ENCODE data around the gene CCDC88C.

The CCDC88C gene

DNA sequence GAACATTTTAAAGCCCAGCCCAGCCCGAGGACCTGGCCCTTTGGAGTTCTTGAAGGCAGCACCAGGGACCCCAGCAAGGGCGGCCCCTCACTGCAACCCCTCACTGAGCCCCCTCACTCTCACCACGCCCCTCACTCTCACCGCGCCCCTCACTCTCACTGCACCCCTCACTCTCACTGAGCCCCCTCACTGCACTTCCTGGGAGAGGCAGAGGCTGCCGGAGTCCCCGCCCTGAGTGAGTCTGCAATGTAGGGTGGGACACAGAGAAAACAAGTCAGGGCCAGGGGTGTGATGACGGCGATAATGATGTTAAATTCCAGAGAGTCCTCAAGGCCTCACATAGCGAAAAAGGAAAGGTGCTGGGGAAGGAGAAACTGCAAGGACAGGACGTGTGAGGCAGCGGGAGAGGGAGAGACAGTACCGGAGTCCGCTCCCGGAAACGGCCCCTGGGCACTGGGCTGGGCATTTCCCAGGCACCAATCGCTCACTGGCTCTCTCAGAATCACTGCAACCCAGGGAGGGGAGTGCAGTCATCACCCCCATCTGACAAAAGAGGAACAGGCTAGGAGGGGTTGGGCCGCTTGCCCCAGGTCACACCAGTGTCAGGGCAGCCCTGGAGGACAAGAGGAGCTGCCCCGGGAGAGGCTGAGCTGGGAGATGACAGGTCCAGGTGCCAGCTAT lies 24.9 kb downstream of the CCDC88C start:
- no peak overlapping the region for H3K9ac ChIP-seq (ENCODE audit: low read depth in 1 of 2, low read length in 2 of 2)
- H3K36me3 ChIP-seq (ENCODE audit: control insufficient read depth in 1 of 2, insufficient read depth in 2 of 2, low read length in 2 of 2), result no peaks in the 10 kb centered on the region
- H3K27me3 ChIP-seq (ENCODE audit: control insufficient read depth in 1 of 2, insufficient read depth in 2 of 2, low read length in 2 of 2), result no peaks in the 10 kb centered on the region
- no peak overlapping the region for H3K27ac ChIP-seq (ENCODE audit: low read depth, low read length)
- H3K9me3 ChIP-seq (ENCODE audit: control insufficient read depth in 1 of 2, low read length in 2 of 2), result no peaks in the 10 kb centered on the region
- no peak overlapping the region for H3K4me3 ChIP-seq (ENCODE audit: low read depth in 1 of 2, low read length in 2 of 2)
- H3K4me1 ChIP-seq (ENCODE audit: control insufficient read depth in 1 of 2, insufficient read depth in 2 of 2, low read length in 2 of 2), result peaks cover 39 to 54% of the 10 kb centered on the region in 2 donors

DNA sequence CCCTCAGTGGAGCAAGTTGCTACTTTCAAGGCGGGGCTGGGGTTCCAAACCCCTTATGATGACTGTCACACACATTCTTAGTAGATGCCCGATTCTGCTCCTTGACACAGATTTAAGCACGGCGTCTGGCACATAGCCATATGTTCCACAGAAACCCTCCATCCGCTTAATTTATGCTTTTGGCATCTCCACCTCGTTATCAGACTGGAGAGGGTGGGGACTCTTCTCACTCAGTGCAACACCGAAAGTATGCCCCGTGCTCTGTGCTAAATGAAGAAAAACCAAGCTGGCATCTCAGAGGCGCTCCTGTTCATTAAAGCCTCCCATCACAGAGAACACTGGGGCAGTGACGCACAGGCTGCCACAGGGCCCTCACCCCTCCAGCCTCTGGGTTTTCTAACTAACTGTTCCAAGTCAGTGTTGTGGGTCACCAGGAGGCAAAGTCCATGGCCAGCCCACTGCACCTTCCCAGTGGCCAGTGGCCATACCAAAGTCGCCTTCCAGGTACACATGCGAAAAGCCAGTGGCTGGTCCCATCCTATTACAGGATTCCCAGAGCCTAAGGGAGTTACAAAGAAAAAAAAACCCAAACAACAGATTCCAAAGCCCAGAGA lies 27.3 kb downstream of the CCDC88C start:
- Histone ChIP-seq H3K27me3 (ENCODE audit: control insufficient read depth in 1 of 2, insufficient read depth in 2 of 2, low read length in 2 of 2) (no peaks in the 10 kb centered on the region), H3K4me1 (ENCODE audit: control insufficient read depth in 1 of 2, insufficient read depth in 2 of 2, low read length in 2 of 2) (peaks cover 35 to 45% of the 10 kb centered on the region in 2 donors), H3K36me3 (ENCODE audit: control insufficient read depth in 1 of 2, insufficient read depth in 2 of 2, low read length in 2 of 2) (no peaks in the 10 kb centered on the region), H3K9me3 (ENCODE audit: control insufficient read depth in 1 of 2, low read length in 2 of 2) (no peaks in the 10 kb centered on the region), H3K4me3 (ENCODE audit: low read depth in 1 of 2, low read length in 2 of 2) (no peak overlapping the region), H3K27ac (ENCODE audit: low read depth, low read length) (no peak overlapping the region), H3K9ac (ENCODE audit: low read depth in 1 of 2, low read length in 2 of 2) (no peak overlapping the region)

DNA sequence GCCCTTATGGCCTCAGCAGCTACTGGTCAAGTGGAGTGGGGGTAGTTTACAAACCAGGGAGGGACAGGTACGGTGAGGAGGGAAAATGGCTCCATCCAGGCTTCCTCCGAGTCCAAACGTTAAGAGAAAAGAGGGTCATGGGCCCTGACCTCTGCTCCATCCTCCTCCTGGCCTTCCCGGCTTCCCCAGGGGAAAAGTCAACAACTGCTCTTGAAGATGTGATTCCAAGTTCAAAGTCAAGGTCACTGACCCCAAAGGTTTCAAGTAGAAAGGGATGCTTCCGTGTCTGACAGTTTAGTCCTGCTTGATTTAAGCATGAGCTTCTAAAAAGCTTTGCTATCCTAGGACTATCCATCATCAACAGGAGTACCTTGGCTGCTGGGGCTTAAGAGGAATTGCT lies 28.5 kb downstream of the CCDC88C start:
- Histone ChIP-seq H3K9ac (ENCODE audit: low read depth in 1 of 2, low read length in 2 of 2) (no peak overlapping the region), H3K4me1 (ENCODE audit: control insufficient read depth in 1 of 2, insufficient read depth in 2 of 2, low read length in 2 of 2) (peaks cover 39 to 47% of the 10 kb centered on the region in 2 donors)

DNA sequence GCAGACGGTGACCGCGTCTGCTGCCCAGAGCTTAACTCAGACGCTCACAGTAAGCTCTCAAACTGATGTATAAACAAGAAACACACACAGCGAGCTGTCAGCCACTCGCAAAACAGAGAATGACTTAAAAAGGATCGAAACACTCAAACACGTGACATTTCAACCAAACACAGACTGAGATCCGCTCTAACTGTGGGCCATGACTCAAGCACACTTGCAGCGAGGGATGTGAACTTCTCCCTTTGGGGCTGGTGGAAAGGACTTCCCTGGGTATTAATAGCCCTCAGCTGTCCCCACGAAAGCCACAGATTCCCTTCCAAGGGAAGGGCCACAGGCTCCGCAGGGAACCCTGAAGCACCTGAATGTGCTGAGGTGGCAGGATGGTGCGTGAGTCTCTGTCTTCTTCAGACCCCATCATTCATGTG lies 29.1 kb downstream of the CCDC88C start:
- peak overlapping the region; percentile 7 for H3K27ac ChIP-seq (ENCODE audit: low read depth, low read length)
- no peak overlapping the region for H3K9ac ChIP-seq (ENCODE audit: low read depth in 1 of 2, low read length in 2 of 2)
- peaks cover 0 to 2% of the 10 kb centered on the region in 2 donors for H3K36me3 ChIP-seq (ENCODE audit: control insufficient read depth in 1 of 2, insufficient read depth in 2 of 2, low read length in 2 of 2)
- no peaks in the 10 kb centered on the region for H3K9me3 ChIP-seq (ENCODE audit: control insufficient read depth in 1 of 2, low read length in 2 of 2)
- H3K4me1 ChIP-seq (ENCODE audit: control insufficient read depth in 1 of 2, insufficient read depth in 2 of 2, low read length in 2 of 2), result peaks cover 39 to 47% of the 10 kb centered on the region in 2 donors
- no peak overlapping the region for H3K4me3 ChIP-seq (ENCODE audit: low read depth in 1 of 2, low read length in 2 of 2)
- H3K27me3 ChIP-seq (ENCODE audit: control insufficient read depth in 1 of 2, insufficient read depth in 2 of 2, low read length in 2 of 2), result no peaks in the 10 kb centered on the region

More for the DNA sequence above, 28.5 kb downstream of the CCDC88C start:
- no peaks in the 10 kb centered on the region for H3K36me3 ChIP-seq (ENCODE audit: control insufficient read depth in 1 of 2, insufficient read depth in 2 of 2, low read length in 2 of 2)
- no peaks in the 10 kb centered on the region for H3K9me3 ChIP-seq (ENCODE audit: control insufficient read depth in 1 of 2, low read length in 2 of 2)
- H3K27me3 ChIP-seq (ENCODE audit: control insufficient read depth in 1 of 2, insufficient read depth in 2 of 2, low read length in 2 of 2), result no peaks in the 10 kb centered on the region
- H3K4me3 ChIP-seq (ENCODE audit: low read depth in 1 of 2, low read length in 2 of 2), result no peak overlapping the region
- peak overlapping the region; percentile 7 for H3K27ac ChIP-seq (ENCODE audit: low read depth, low read length)

DNA sequence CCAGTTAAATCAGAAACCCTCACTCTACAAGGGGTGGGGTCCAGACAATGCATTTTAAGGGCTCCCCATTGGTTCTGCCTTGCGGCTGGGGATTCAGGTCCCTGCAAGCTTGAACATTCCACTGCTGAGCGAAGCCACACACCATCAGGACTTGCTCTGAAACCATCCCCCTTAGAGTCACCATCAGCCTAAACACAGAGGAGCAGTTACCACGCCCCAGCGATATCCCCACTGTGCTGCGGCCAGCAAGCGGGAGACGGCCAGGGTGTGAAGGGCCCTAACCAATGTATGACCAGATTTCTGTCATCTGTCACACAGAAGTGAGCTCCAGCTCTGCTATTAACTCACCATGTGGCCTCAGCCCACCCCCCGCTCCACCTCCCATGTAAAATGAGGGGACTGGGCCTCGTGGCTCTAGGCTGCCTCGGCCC lies 29.7 kb downstream of the CCDC88C start:
- H3K9me3 ChIP-seq (ENCODE audit: control insufficient read depth in 1 of 2, low read length in 2 of 2), result no peaks in the 10 kb centered on the region
- H3K4me3 ChIP-seq (ENCODE audit: low read depth in 1 of 2, low read length in 2 of 2), result no peak overlapping the region
- peak overlapping the region; percentile 39 for H3K27ac ChIP-seq (ENCODE audit: low read depth, low read length)
- H3K9ac ChIP-seq (ENCODE audit: low read depth in 1 of 2, low read length in 2 of 2), result no peak overlapping the region
- peaks cover 0 to 2% of the 10 kb centered on the region in 2 donors for H3K36me3 ChIP-seq (ENCODE audit: control insufficient read depth in 1 of 2, insufficient read depth in 2 of 2, low read length in 2 of 2)
- peaks cover 41 to 44% of the 10 kb centered on the region in 2 donors for H3K4me1 ChIP-seq (ENCODE audit: control insufficient read depth in 1 of 2, insufficient read depth in 2 of 2, low read length in 2 of 2)
- no peaks in the 10 kb centered on the region for H3K27me3 ChIP-seq (ENCODE audit: control insufficient read depth in 1 of 2, insufficient read depth in 2 of 2, low read length in 2 of 2)

DNA sequence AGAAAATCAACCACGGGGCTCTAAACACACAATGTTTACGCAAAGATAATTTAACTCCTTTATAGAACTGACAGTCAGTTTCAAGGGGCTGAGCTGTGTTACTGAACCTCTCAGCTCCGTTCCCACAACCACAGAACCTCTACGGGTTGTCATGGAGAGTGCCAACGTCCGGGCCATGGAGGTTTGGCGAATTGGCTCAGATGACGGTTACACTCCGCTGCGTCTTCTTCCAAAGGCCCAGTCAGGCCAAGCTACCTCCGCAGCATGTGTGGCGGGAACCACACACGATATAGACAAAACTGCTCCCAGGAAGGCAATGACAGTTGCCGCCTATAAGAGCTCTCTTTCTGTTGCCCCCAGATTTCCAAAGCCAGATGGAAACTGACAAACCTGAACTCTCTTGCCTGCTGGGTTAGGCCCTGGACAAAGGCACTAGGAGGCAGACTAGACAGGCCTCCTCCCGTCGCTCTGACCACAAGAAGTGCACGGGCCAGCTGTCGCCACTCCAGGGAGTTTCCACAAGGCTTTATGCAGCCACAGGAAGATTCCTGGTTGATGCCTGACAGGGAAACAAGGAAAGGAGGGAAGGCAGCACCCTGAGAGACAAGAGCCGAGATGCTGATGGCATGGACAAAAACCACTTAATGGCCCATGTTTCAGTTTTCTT lies 30.3 kb downstream of the CCDC88C start:
- H3K27me3 ChIP-seq (ENCODE audit: control insufficient read depth in 1 of 2, insufficient read depth in 2 of 2, low read length in 2 of 2), result no peaks in the 10 kb centered on the region
- H3K9ac ChIP-seq (ENCODE audit: low read depth in 1 of 2, low read length in 2 of 2), result no peak overlapping the region
- H3K36me3 ChIP-seq (ENCODE audit: control insufficient read depth in 1 of 2, insufficient read depth in 2 of 2, low read length in 2 of 2), result peaks cover 0 to 2% of the 10 kb centered on the region in 2 donors
- peak overlapping the region; percentile 39 for H3K27ac ChIP-seq (ENCODE audit: low read depth, low read length)
- H3K9me3 ChIP-seq (ENCODE audit: control insufficient read depth in 1 of 2, low read length in 2 of 2), result no peaks in the 10 kb centered on the region
- H3K4me3 ChIP-seq (ENCODE audit: low read depth in 1 of 2, low read length in 2 of 2), result no peak overlapping the region
- peaks cover 41 to 46% of the 10 kb centered on the region in 2 donors for H3K4me1 ChIP-seq (ENCODE audit: control insufficient read depth in 1 of 2, insufficient read depth in 2 of 2, low read length in 2 of 2)

DNA sequence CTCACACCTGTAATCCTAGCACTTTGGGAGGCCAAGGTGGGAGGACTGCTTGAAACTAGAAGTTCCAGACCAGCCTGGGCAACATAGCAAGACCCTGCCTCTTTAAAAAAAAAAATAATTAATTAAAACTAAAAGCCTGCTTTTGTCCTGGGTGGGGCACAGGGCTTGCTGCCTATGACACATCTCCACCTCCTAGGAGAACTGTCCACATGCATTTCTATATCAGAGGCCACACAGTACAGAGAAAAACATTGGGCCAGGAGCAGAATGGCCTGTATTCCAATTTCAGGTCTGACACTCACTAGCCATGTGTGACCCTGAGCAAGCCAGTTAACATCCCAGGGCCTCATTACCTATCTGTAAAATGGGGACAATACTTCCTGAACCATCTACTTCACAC lies 31.9 kb downstream of the CCDC88C start:
- no peak overlapping the region for H3K9ac ChIP-seq (ENCODE audit: low read depth in 1 of 2, low read length in 2 of 2)
- no peak overlapping the region for H3K4me3 ChIP-seq (ENCODE audit: low read depth in 1 of 2, low read length in 2 of 2)
- H3K27me3 ChIP-seq (ENCODE audit: control insufficient read depth in 1 of 2, insufficient read depth in 2 of 2, low read length in 2 of 2), result no peaks in the 10 kb centered on the region
- H3K36me3 ChIP-seq (ENCODE audit: control insufficient read depth in 1 of 2, insufficient read depth in 2 of 2, low read length in 2 of 2), result peaks cover 0 to 2% of the 10 kb centered on the region in 2 donors
- H3K9me3 ChIP-seq (ENCODE audit: control insufficient read depth in 1 of 2, low read length in 2 of 2), result no peaks in the 10 kb centered on the region
- H3K27ac ChIP-seq (ENCODE audit: low read depth, low read length), result no peak overlapping the region
- H3K4me1 ChIP-seq (ENCODE audit: control insufficient read depth in 1 of 2, insufficient read depth in 2 of 2, low read length in 2 of 2), result peaks cover 43 to 48% of the 10 kb centered on the region in 2 donors

DNA sequence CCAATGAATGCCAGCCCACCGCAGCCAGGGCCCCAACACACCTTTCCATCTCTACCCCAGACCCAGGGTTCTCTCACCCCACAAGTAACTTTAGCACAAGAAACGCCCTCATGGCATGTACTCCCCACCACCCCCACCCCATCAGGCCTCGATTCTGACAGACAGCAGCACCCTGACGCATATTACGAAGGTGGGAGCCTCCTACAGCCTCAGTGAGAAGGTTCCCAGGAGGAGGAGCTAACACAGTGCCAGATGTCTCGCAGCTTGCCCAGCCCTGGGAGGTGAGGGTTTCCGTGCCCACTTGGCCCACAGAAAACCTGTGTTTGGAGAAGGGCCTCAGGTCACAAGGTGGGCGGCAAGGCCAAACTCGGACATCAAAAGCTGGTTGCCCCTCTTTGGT lies 32.4 kb downstream of the CCDC88C start:
- H3K4me3 ChIP-seq (ENCODE audit: low read depth in 1 of 2, low read length in 2 of 2), result no peak overlapping the region
- H3K9me3 ChIP-seq (ENCODE audit: control insufficient read depth in 1 of 2, low read length in 2 of 2), result no peaks in the 10 kb centered on the region
- no peaks in the 10 kb centered on the region for H3K27me3 ChIP-seq (ENCODE audit: control insufficient read depth in 1 of 2, insufficient read depth in 2 of 2, low read length in 2 of 2)
- no peak overlapping the region for H3K27ac ChIP-seq (ENCODE audit: low read depth, low read length)
- peaks cover 41 to 48% of the 10 kb centered on the region in 2 donors for H3K4me1 ChIP-seq (ENCODE audit: control insufficient read depth in 1 of 2, insufficient read depth in 2 of 2, low read length in 2 of 2)
- no peak overlapping the region for H3K9ac ChIP-seq (ENCODE audit: low read depth in 1 of 2, low read length in 2 of 2)
- H3K36me3 ChIP-seq (ENCODE audit: control insufficient read depth in 1 of 2, insufficient read depth in 2 of 2, low read length in 2 of 2), result peaks cover 0 to 2% of the 10 kb centered on the region in 2 donors

DNA sequence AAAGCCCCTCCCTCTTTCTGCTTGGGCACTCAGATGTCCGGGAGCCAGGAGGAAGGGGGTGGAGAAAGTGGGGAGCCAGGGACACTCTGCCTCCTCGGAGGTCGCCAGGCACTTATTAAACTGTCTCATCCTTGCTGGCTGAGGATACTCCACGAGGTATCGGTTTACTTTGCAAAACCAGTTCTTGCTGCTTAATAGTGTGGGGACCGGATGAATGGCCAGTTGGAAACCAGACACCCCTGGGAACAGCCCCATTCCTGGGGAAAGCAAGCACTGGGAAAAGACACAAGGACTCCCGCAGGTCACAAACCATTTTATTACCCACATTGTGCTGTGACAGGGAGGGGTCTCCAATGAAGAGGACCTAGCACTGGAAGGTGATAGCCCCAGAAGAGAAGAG lies 34.2 kb downstream of the CCDC88C start:
- Histone ChIP-seq H3K27ac (ENCODE audit: low read depth, low read length) (no peak overlapping the region), H3K4me1 (ENCODE audit: control insufficient read depth in 1 of 2, insufficient read depth in 2 of 2, low read length in 2 of 2) (peaks cover 45 to 56% of the 10 kb centered on the region in 2 donors), H3K4me3 (ENCODE audit: low read depth in 1 of 2, low read length in 2 of 2) (no peak overlapping the region), H3K27me3 (ENCODE audit: control insufficient read depth in 1 of 2, insufficient read depth in 2 of 2, low read length in 2 of 2) (no peaks in the 10 kb centered on the region), H3K36me3 (ENCODE audit: control insufficient read depth in 1 of 2, insufficient read depth in 2 of 2, low read length in 2 of 2) (peaks cover 0 to 8% of the 10 kb centered on the region in 2 donors), H3K9ac (ENCODE audit: low read depth in 1 of 2, low read length in 2 of 2) (no peak overlapping the region), H3K9me3 (ENCODE audit: control insufficient read depth in 1 of 2, low read length in 2 of 2) (no peaks in the 10 kb centered on the region)
